ACHN (cell line): ENCODE results near the gene BAG3.
"Not testable (repeated sequence)": the region's sequence is repeated elsewhere in the genome, so short reads cannot be mapped to it uniquely, and the experiment has no call there.

ENCODE experiments used
- DNase-seq: peaks from one replicate; pipeline ENCODE4 v3.0.0-alpha.2; 2015
- in situ Hi-C: cut with HindIII; loops from 2 replicates; pipeline ENCODE4 v1.10.0; 2017; ENCODE audit warnings: low sequenced_read_pairs, low pct_ligation_motif_present, low pct_unique_long_range_greater_than_20kb

BAG3 gene

GRCh38 chr10:119662076-119662605 is 11.0 kb downstream of the BAG3 start:
- in situ Hi-C loops, DNase-seq: not testable (repeated sequence)

- DNase-seq, result no peak
- in situ Hi-C loops, result no loop called here
Observed at GRCh38 chr10:119663866-119664698, 12.9 kb downstream of the BAG3 start.

- in situ Hi-C loops, result no loop called here
- DNase-seq, result peak; percentile 21
Observed at GRCh38 chr10:119665901-119666708, 14.9 kb downstream of the BAG3 start.

- in situ Hi-C loops, result no loop called here
- DNase-seq, result no peak
Observed at GRCh38 chr10:119666709-119667004, 15.5 kb downstream of the BAG3 start.

- DNase-seq, result peak; percentile 96
- in situ Hi-C loops, result no loop called here
Observed at GRCh38 chr10:119667562-119668328, 16.6 kb downstream of the BAG3 start.

- no peak for DNase-seq
- in situ Hi-C loops, result no loop called here
Observed at GRCh38 chr10:119668461-119668860, 17.3 kb downstream of the BAG3 start.

GRCh38 chr10:119669331-119669730 is 18.2 kb downstream of the BAG3 start:
- in situ Hi-C loops, result no loop called here
- no peak for DNase-seq

- DNase-seq, result no peak
- in situ Hi-C loops, result no loop called here
Observed at GRCh38 chr10:119669975-119670640, 18.9 kb downstream of the BAG3 start.

GRCh38 chr10:119670717-119671116 is 19.5 kb downstream of the BAG3 start:
- peak; percentile 33 for DNase-seq
- in situ Hi-C loops, result no loop called here

- DNase-seq, result no peak
- in situ Hi-C loops, result no loop called here
Observed at GRCh38 chr10:119671381-119671780, 20.2 kb downstream of the BAG3 start.

- no peak for DNase-seq
- in situ Hi-C loops, result no loop called here
Observed at GRCh38 chr10:119672291-119672690, 21.1 kb downstream of the BAG3 start.

- DNase-seq, result no peak
- in situ Hi-C loops, result no loop called here
Observed at GRCh38 chr10:119673271-119673670, 22.1 kb downstream of the BAG3 start.

- peak; percentile 63 for DNase-seq
- in situ Hi-C loops, result no loop called here
Observed at GRCh38 chr10:119675483-119676170, 24.4 kb downstream of the BAG3 start.

GRCh38 chr10:119677126-119677525 is 25.9 kb downstream of the BAG3 start:
- in situ Hi-C loops, result no loop called here
- DNase-seq, result no peak

GRCh38 chr10:119677904-119678755 is 26.9 kb downstream of the BAG3 start:
- in situ Hi-C loops, result no loop called here
- DNase-seq, result no peak

GRCh38 chr10:119679480-119679829 is 28.3 kb downstream of the BAG3 start:
- in situ Hi-C loops, result no loop called here
- DNase-seq, result no peak

GRCh38 chr10:119680050-119680449 is 28.9 kb downstream of the BAG3 start:
- peak; percentile 44 for DNase-seq
- in situ Hi-C loops, result no loop called here
